ENCODE data around the gene CENPL. TPM values are rescaled to one million over a fixed set of nuclear protein-coding genes. Genes with fewer than 3 reads are reported as not detected.

The CENPL gene
- total and polyA plus RNA-seq, 2 of the 8 experiments (the other 6 are each of a cell fraction or from before 2014, with no cell fraction given): 6.6 to 16.0 TPM

GRCh38 chr1:173823781-173824314 is 835 bp downstream of the CENPL start:
- Histone ChIP-seq H3K23ac (ENCODE audit: insufficient read length) (no peak overlapping the region), H2BK120ac (replicated peaks; ENCODE audit: low read depth, low read length) (peak overlapping the region; percentile 56), H3K27ac (ENCODE audit: low read depth, low read length) (peak overlapping the region; percentile 94), H3K18ac (ENCODE audit: extremely low read depth, low read length) (peak overlapping the region; percentile 98), H3K4me1 (replicated peaks in 1 of 4; ENCODE audit: control insufficient read depth in 3 of 4, insufficient read depth in 4 of 4, low read length in 3 of 4) (no peaks in the 10 kb centered on the region; a peak in 3 of 7 replicates), H3K9me3 (ENCODE audit: insufficient read depth in 2 of 2, low read depth in 1 of 2, low read length in 1 of 2) (no peaks in the 10 kb centered on the region), H2AK5ac (ENCODE audit: low read depth, low read length) (no peak overlapping the region; the same call in 1 of the 2 replicates), H2BK15ac (ENCODE audit: low read length) (peak overlapping the region; percentile 84; the same call in 1 of the 2 replicates), H3K4me2 (ENCODE audit: insufficient read depth in 1 of 2, low read depth in 2 of 2, low read length in 2 of 2) (peak overlapping the region; percentile 78 to 95), H3K9ac (replicated peaks in 1 of 4; ENCODE audit: extremely low read depth in 1 of 4, low read depth in 3 of 4, low read length in 3 of 4) (peak overlapping the region; percentile 62 to 93 (median 88)), H2AFZ (ENCODE audit: low read length) (peak overlapping the region; percentile 33), H3K4me3 (ENCODE audit: extremely low read depth in 1 of 4, insufficient read depth in 2 of 4, low read depth in 3 of 4, low read length in 4 of 4) (peak overlapping the region; percentile 69 to 96 (median 88)), H3K79me1 (ENCODE audit: low read depth, low read length) (no peaks in the 10 kb centered on the region; the same call in 1 of the 2 replicates), H3K36me3 (ENCODE audit: control insufficient read depth in 2 of 4, insufficient read depth in 4 of 4, low read length in 3 of 4) (no peaks in the 10 kb centered on the region; a peak in 1 of 8 replicates), H4K5ac (ENCODE audit: insufficient read length, low read depth, low read length) (peak overlapping the region; percentile 87), H3K4ac (replicated peaks; ENCODE audit: insufficient read length, low read depth, low read length) (peak overlapping the region; percentile 35), H3K56ac (replicated peaks; ENCODE audit: insufficient read length, low read depth, low read length) (peak overlapping the region; percentile 63), H3K27me3 (replicated peaks in 1 of 4; ENCODE audit: control insufficient read depth in 3 of 4, extremely low read depth in 1 of 4, insufficient read depth in 3 of 4, low read length in 3 of 4) (no peaks in the 10 kb centered on the region), H2BK5ac (ENCODE audit: low read depth, low read length) (peak overlapping the region; percentile 93), H4K91ac (replicated peaks; ENCODE audit: insufficient read length, low read length) (peak overlapping the region; percentile 81), H3K79me2 (ENCODE audit: control insufficient read depth in 1 of 2, insufficient read depth in 2 of 2, low read length in 2 of 2) (peaks cover 7 to 52% of the 10 kb centered on the region in 2 experiments), H3K14ac (ENCODE audit: insufficient read length) (no peak overlapping the region), H2BK12ac (ENCODE audit: low read depth, low read length) (no peak overlapping the region; the same call in 1 of the 2 replicates), H2BK20ac (ENCODE audit: low read length) (no peak overlapping the region), H4K20me1 (replicated peaks in 1 of 2; ENCODE audit: control insufficient read depth in 1 of 2, insufficient read depth in 2 of 2, low read length in 2 of 2) (no peaks in the 10 kb centered on the region), H3K23me2 (ENCODE audit: low read depth, low read length) (peaks cover 7% of the 10 kb centered on the region), H4K8ac (ENCODE audit: extremely low read depth, insufficient read depth, low read length) (peak overlapping the region; percentile 75)
- TF ChIP-seq CTBP2 (IDR thresholded peaks at IDR 0.05; ENCODE audit: borderline replicate concordance, insufficient read depth, insufficient read length, low read length) (no peak), HDAC2 (IDR thresholded peaks at IDR 0.05; ENCODE audit: borderline replicate concordance in 1 of 2, low read depth in 2 of 2, low read length in 2 of 2) (peak in 1 of 2 experiments; percentile 94; a peak in 1 of 4 replicates), KDM5A (IDR thresholded peaks at IDR 0.05; ENCODE audit: low read length) (peak; percentile 33; the same call in 1 of the 2 replicates), POLR2AphosphoS5 (IDR thresholded peaks at IDR 0.05; ENCODE audit: low read depth, low read length) (peak; percentile 32; the same call in 1 of the 2 replicates), ATF3 (IDR thresholded peaks at IDR 0.05; ENCODE audit: insufficient read depth, low read depth, low read length) (no peak), SAP30 (IDR thresholded peaks at IDR 0.05; ENCODE audit: insufficient read depth, insufficient replicate concordance, low read length) (peak; percentile 94), MAFK (IDR thresholded peaks at IDR 0.05; ENCODE audit: low read depth, low read length) (0 out of 2 replicates have a peak, but pooled peaks have one; percentile 28)
- POLR2A ChIA-PET (ENCODE audit: partially characterized antibody): interaction anchor here (0.6 to 10.0 kb wide), 26 partner anchors 10 to 399 kb away, joined by 3 to 166 read pairs (median 3); partner anchors contain the start of genes GAS5, KLHL20, PRDX6 and ZBTB37
- CTCF ChIA-PET (ENCODE audit: partially characterized antibody): interaction anchor here (1.0 to 1.5 kb wide), 2 partner anchors 392 to 1079 kb away, joined by 3 to 4 read pairs; no protein-coding TSS in a partner anchor
- WGBS, 2 experiments (ENCODE audit: extremely low coverage in 1 of 2, insufficient coverage in 1 of 2, insufficient read length in 1 of 2, insufficient replicate concordance in 2 of 2, low coverage in 1 of 2, low lambda C conversion rate in 2 of 2, missing lambda C conversion rate in 1 of 2): 2% methylated on average over 17 of the region's 25 CpGs; no CpG with 5 or more reads in 1 of the 2 experiments
- no peak for FAIRE-seq
- DNase-seq (ENCODE audit: low read depth in 1 of 2, low spot score in 2 of 2): no peak
